GM21367 (cell line): ENCODE results near the gene IRF6.

Source experiments
- ATAC-seq: cut with Tn5 transposase; IDR thresholded peaks from one replicate; pipeline ENCODE4 v1.9.1; 2021; ENCODE audit not compliant: unreplicated experiment

Gene IRF6

DNA sequence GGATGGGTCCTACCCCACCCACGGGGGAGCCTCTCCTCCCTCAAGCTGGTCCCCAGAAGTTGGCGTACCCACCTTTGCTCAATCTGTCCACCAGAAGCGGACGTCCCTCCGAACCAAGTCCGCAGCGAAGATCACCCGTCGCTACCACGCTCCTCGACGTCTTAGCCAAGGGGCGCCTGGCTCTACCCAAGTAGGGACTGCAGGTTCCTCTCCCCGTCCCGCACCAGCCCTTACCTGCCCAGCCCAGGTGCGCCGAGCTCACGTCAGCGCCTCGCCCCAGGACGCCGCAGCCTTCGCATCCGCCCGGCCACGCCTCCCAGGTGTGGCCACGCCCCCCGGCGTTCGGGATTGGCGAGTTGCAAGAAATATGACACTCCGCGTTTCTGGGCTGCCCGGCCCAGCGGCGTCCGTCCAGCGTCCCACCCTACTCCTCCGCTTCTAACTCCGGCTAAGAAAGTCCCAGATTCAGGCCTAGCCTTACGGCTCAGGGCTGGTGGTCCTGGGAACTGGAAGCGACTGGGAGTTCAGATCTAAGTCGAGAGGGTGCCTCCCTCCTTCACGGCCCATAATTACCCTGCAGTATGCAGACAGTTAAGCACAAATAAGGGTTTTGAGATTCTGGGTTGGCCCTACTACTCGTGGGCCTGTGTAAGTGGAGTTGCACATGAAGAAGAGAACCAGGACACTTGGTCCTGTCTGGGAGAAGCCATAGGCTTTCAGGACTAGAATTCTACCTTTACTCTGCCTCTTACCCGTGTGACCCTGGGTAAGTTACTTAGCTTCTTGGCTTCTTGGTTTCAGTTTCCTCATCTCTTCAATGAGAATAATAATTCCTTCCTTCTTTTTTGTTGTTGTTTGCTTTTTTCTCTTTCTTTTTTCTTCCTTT, at the start of gene IRF6:
IRF6 (minus strand) TSS at position 268 of the 886 bp plus-strand sequence. CDS start 4,729 bp downstream, outside the sequence.
- ATAC-seq: peak; percentile 95

DNA sequence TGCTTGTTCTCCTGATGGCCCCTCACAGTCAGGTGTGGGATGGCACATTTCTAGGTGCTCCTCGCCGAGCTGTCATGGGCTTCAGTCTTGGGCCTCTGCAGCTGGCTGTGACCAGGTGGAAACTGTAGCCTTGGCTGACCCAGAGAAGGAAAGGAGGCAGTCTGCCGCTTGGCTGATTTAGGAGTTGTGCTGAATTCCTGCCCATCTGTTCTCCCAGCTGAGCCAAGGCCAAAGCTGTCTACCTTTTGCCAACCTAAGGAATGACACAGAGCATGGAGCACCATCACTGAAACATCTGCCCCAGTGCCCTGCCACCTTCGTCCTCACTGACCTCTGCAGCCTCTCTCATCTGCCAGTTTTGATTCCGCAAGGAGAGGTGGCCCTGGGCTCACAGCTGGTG, 49.7 kb upstream of the IRF6 start:
- ATAC-seq: no peak

DNA sequence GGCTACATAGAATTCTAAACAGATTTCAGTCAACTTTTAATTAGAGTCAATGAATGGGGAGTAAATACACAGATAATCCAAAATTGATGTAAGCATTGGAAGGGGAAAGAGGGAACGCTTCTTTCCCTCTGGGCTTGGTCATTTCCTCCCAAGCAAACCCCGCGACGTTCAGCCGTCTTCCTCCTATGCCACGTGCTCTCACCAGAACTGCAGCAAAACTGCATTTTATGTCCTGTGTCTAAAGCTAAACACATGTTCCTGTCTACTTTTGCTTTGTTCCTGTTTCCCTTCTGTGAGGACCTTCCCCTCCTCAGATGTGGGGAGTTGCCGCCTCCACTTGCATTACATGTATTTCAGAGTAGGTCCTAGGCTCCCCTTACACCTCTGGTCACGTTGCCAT, 49.1 kb upstream of the IRF6 start:
- ATAC-seq: no peak

DNA sequence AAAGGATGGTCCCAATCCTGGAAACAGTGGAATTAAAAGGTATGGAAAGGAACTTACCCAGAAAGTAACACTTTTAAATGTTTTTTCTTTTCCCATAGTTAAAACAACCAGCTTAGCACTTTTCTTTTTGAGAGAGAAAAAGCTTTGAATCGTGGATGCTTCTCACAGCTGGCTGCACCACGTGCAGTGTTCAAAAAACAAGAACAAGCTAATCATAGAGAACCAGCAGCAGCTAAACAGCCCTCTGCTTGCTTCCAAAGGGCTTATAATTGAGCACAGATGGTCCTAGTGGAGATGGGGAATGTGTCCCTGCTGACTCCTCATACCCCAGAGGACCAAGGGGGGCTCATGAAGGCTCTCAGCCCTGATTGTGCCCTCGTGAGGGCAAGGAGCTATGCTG, 48.3 kb upstream of the IRF6 start:
- ATAC-seq: no peak

DNA sequence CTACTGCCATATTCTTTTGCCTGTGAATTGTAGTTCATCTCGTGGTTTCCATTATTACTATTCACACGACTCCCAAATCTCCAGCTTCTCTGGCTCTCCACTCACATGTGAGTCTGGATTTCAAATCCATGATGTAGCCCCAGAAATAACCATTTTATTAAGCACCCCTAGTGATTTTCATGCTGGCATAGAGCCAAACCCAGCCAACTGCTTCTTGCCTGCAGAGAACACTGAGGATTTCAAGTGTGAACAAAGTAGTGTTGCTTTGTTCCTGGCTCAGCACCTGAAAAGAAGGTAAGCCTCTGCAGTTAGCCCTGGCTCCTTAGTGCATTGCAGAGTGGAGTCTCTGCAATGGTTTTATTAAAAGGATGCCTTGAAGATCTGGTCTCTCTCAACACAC, 47.7 kb upstream of the IRF6 start:
- ATAC-seq: no peak

DNA sequence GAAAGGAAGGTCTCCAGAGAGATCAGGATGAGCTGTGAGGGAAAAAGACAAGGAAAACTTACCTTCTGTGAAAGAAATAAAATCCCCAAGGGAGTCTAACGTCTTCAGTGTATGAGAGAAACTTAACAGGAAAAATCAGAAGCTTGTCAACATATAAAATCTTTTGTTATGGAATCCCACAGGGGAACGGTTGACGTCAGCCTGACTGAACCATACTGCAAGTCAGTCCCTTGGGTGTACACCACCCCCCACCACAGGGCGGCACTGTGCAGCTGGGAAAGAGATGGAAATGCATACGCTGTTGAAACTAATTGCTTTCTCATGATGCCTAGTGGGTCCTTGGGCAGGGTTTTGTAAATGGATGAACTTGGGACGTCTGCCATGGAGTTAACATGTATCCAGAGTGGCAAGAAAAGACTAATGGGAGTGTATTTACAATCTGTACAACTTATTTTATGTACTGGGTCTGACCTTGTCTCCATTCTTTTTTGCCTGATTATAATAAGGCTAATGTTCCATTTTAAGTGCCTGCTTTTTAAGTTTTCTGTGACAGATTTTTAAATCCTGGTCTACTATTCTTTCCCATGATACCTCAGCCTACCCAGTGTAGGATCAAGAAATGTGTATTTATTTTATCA, 44.5 kb upstream of the IRF6 start:
- ATAC-seq: peak; percentile 91

DNA sequence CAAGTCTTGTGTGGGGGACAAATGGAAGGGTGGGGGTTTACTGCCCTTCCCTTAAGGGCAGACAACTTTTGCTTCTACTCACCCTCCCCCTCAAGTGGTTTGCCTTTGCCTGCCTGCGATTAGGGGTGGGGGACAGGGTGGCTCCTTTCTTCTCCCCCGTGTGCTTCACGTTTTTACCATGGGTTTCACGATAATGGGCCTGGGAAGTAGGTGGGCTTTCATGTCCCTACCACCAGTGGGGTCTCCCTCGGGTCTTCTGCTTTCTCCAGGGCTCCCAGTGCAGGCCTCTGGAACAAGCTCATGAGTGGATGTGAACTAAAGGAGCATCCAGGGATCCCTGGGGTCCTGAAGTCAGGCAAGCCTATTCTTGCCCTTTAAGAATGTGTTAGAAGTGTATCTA, 43.4 kb upstream of the IRF6 start:
- ATAC-seq: no peak

DNA sequence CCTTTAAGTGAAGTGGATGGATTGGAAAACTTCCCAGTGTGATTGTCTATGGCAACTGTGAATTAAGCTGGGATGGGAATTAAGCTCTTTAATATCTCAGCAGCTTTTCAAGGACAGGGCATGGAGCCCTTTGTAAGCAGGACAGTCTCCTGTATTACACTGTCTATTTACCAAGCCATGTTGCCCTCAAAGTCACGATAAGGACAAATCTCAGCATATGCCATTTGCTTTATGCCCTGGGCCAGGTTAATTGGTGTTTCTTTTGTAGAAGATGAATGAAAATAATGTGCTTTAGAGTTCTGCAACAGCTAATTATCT, 39.4 kb upstream of the IRF6 start:
- ATAC-seq: no peak

DNA sequence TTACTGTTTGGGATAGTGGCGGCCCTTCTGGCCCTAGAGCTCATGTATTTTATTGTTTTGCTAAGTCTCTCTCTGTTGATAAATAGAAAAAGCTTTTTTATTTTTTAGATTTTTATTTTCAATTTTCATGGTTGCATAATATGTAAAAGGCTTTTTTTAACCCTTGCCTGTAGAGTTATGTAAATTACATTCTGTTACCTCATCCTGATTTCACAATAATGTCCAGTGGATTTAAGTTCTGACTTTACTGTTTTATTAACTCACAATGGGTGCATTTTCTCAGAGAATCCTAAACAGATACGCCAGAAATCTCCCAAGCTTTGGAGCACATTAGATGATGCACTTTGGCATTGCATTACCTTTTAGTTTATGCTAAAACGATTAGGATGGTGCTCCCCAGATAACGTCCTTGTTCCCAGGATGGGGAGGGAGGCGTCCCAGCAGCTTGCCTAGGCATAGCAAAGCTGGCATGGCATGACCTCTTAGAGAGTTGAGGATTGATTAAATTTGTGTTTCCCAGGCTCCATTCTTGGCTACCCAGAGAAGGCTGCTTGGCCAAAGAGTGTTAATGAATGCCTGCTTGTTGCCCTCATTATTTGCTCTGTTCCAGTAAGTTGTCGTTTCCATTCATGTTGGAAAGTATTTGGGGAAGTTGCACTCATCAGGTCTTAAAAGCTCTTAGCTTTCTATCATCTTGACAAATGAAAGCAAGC, 38.9 kb upstream of the IRF6 start:
- ATAC-seq: no peak

DNA sequence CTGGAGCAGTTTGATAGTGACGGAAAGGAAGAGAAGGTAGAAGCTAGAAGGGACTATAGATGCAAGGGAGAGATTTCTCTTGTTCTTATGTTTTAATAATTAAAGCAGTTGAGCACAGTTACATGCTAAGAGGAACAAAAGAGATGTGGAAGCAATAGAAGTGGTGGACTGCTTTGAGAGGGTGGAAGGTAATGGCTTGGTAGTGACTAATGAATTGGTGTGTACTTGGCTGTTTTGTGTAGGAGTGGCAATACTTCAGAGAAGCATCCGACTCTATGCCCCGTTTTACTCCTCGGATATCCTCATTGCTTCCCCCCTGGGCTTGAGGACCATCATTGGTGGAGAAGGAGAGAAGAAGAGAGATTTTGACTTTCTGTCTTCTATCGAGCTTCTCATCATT, 34.7 kb upstream of the IRF6 start:
- no peak for ATAC-seq

DNA sequence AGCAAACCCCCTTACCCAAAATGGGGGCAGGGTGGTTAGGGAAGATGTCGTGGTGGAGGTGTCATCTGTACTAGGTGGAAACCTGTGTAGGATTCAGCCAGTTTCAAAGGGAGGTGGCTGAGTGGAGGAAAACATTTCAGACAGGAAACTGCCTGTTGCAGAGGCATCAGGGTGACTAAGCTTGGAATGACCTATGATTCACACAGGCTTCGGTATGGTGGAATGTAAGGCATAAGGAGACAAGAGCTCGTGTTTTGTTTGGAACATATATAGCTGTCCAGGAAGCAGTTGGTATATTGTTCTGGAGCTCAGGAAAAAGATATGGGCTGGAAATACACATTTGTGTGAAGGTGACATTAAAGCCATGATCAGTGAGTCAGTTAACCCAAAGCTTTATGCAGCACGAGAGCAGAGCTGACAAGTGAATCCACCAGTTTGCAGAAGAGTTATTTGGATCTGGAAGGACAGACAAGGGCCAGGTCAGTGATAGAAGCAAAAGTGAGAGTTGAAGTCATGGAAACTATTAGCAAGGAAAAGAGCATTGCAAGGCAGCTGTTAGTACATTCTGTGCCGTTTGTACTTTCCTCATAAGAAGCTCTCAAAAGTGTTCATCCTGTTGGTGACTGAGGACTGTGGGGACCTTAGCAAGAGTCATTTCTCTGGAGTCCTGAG, 34.1 kb upstream of the IRF6 start:
- no peak for ATAC-seq

DNA sequence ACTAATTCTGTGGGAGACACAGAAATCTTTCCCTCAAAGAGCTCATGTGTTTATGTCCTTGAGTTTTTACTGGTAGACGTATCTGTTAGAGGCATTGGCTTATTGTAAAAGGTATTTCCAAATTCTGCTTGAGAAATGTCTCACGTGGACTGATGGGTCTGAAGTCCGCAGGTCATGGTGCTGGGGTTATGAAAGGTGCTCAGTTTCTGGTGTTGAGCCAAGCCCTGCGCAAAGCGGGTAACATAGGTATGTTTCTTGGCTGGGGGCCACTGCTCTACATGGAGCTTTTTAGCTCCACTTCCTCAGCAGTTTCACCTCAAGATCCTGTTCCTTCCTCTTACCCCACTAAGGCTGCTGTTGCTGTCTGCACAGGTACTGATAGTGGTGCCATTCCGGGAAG, 32.6 kb upstream of the IRF6 start:
- ATAC-seq: no peak

DNA sequence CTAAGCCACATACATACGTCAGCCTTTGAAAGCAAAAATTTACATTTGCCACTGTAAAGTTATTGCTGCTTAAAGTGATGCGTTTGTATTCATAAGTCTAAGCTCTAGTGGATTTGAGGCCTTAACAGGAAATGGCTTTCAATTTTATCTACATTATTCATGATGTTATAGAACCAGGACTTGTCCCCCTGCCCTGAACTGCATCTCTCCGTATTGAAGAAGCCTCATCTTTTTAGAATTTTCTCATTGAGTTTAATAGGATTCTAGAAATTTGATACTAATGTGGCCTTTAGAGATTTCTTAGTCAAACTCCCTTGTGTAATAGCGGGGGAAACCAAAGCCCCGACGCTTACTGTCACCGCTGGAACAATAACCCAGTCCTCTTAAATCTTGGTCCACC, 31.7 kb upstream of the IRF6 start:
- no peak for ATAC-seq

DNA sequence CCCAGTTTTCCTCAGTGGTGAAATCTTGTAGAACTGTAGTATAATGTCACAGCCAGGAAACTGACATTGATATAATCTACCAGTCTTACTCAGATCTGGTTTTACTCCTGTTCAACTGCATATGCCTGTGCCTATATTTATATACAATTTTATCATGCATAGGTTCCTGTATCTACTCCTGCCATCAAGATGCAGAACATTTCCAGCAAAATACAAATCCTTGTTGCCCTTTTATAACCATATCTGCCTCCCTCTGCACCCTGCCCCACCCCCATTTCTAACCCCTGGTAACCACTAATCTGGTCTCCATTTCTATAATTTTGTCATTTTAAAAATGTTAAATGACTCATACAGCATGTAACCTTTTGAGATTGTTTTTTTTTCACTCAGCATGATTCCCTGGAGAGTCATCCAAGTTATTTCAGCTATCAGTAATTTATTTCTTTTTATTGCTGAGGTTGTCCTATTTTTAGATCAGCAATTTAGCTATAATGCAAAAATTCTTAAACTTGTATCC, 29.9 kb upstream of the IRF6 start:
- no peak for ATAC-seq

DNA sequence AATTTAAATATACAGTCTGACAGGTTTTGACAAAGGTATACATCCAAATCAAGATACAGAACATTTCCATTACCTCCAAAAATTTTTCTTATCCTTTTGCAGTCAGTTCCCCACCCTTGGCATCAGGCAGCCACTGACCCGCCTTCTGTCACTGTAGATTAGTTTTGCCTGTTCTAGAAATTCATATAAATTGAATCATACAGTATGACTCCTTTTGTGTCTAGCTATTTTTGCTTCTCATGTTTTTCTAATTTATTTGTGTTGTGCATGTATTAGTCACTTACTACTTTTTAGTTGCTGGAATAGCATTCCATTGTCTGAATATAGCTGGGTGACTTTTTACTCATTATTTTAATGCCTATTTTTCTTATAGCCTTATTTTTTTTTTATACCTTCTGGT, 25.7 kb upstream of the IRF6 start:
- ATAC-seq: no peak

DNA sequence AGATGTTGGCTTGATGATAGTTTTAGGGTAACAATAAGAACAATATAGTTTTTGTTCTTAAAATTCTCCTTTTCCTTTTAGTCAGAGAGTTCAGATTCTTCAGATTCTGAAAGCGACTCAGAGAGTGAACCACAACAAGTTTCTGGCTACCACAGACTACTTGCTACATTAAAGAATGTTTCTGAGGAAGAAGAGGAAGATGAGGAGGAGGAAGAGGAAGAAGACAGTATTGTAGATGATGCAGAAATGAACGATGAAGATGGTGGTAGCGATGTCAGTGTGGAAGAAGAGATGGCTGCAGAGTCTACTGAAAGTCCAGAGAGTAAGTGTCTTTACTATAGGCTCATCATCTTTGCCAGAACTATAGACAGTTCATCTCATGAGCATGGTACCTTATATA, 24.8 kb upstream of the IRF6 start:
- ATAC-seq: no peak

DNA sequence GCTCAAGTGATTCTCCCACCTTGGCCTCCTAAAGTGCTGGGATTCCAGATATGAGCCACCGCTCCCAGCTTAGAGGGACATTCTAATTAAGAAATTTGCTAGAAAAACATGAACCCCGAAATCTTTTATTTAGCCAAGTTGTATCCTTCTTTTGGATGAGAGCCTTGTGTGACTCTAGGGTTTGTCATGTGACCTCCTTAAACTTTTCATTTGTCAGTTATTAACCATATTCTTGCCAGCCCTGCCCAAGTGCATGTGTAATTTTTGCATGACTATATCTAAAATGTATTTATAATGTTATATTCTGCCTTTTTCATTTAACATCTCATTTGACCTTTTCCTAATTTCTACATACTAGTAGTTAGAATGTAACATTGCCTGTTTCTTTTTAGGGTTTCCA, 23.8 kb upstream of the IRF6 start:
- ATAC-seq: no peak

DNA sequence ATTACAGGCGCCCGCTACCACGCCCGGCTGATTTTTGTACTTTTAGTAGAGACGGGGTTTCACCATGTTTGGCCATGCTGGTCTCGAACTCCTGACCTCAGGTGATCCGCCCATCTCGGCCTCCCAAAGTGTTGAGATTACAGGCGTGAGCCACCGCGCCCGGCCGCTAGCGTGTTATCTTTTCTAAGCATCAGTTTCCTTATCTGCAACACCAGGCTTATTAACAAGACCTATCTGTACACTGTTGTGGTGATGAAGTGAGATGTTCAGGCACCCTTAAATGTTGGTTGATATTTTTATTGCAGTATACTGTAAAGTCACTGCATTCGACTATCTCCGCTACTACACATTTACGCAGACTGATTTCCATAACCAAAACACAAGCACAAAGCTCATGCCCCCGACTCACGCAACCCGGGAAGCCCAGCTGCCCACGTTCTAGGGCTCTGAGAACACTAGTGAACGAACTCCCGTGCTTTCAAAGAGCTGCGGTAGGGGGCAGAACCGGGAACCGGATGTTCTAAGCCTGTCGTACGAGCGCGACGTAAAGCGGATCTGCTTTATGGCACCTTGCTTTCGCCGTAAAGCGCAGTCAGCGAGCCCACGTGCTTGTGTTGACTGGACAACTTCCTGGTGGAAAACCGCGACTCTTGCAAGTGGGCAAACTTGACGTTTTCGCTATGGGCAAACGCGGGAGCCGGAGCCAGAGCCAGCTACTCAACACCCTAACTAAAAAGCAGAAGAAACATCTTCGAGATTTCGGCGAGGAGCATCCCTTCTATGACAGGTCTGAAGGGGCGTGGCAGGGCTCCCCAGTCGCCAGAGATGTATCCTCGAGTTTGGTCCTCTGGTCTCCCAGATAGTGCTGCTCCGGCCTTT, 21.7 kb upstream of the IRF6 start, which contains the start of gene UTP25:
UTP25 (plus strand) TSS at position 589 of the 879 bp plus-strand sequence; CDS start at position 681, 92 bp downstream.
- ATAC-seq: peak; percentile 90

DNA sequence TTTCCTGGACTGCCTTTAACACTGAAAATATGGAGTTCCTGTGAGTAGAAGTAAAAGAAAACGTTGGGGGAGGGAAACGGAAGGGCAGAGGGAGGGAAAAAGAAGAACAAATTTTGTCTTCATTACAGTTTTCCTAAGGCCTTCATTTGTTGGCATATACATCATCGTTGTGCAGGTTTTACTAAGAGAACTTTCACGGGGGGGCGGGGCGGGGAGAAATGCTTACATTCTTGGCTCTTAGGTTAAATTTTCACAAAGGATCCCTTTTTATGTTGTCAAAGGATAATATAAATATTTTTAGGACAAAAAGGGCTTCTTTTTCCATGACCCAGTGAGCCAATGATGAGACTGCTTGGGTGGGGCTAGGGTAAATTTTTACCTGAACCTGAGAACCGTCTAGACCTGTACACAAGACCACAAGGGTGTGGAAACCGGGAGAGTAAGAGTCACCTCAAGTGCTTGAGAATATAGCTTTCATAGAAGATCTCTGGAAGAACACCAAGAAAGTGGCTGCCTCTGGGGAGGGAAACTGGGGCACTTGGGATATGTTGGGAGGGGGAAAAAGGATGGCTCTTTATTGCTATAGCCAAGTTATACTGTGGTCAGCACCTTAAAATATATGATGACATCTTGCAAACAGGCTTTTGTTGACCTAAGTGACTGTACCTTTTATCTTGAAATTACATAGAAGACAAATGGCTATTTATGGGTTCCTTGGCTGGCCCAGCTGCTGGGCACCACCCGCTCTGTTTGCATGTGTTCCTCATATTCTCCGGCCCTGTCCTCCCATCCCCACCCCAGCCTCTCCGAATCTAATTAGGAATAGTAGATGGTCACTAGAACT, 19.9 kb upstream of the IRF6 start:
- ATAC-seq: no peak
